Breast epithelium (tissue), 4 donors: ENCODE measurements around the gene ANKS1B. TPM values are rescaled to one million over a fixed set of nuclear protein-coding genes. Genes with fewer than 3 reads are reported as not detected.

Experiments
- DNase-seq, 2 donors: peaks; one replicate each; pipeline ENCODE4 v3.0.0-alpha.2; 2019; ENCODE audit warnings: low spot score in 2 of 2
- H3K27ac ChIP-seq, 2 donors: fragments of 200-600 bp; sonication (generic) in 1 of 2; one replicate each; pipeline ENCODE4 v1.5.1; 2016 to 2019; ENCODE audit warnings: mild to moderate bottlenecking in 1 of 2
- H3K27me3 ChIP-seq, 2 donors: fragments of 200-600 bp; sonication (generic) in 1 of 2; one replicate each; pipeline versions ENCODE4 v1.5.1 to v1.6.0; 2017 to 2019; ENCODE audit warnings: control low read depth in 1 of 2, mild to moderate bottlenecking in 1 of 2
- H3K36me3 ChIP-seq: fragments of 200-600 bp; one replicate; pipeline ENCODE4 v1.5.1; 2019
- H3K4me1 ChIP-seq, 2 donors: fragments of 200-600 bp; sonication (generic); one replicate each; pipeline ENCODE4 v1.5.1; 2016 to 2019; ENCODE audit warnings: control low read depth in 1 of 2
- H3K4me3 ChIP-seq, 3 donors: fragments of 200-600 bp; sonication (generic); 1 replicate in 2 of 3; 2 replicates in 1 of 3; pipeline ENCODE4 v1.5.1; 2016 to 2019; ENCODE audit warnings: mild to moderate bottlenecking in 3 of 3, moderate library complexity in 2 of 3
- H3K9me3 ChIP-seq, 2 donors: fragments of 200-600 bp; sonication (generic) in 1 of 2; one replicate each; pipeline ENCODE4 v1.5.1; 2016 to 2019; ENCODE audit warnings: control low read depth in 1 of 2
- CTCF ChIP-seq, 3 donors: fragments of 450-650 bp; IDR thresholded peaks; one replicate each; pipeline ENCODE4 v1.5.1; 2016 to 2017; ENCODE audit warnings: antibody characterized with exemption in 3 of 3, mild to moderate bottlenecking in 3 of 3, moderate library complexity in 3 of 3
- POLR2A ChIP-seq: fragments of 450-650 bp; IDR thresholded peaks from one replicate; pipeline ENCODE4 v1.6.1; 2016; ENCODE audit warnings: antibody characterized with exemption, mild to moderate bottlenecking, moderate library complexity
- POLR2AphosphoS5 ChIP-seq, 3 donors: sonication (generic); formaldehyde crosslinking; IDR thresholded peaks; one replicate each; pipeline ENCODE4 v1.6.1; 2017; ENCODE audit warnings: antibody characterized with exemption in 3 of 3
- intact Hi-C: fragments of 100-400 bp; cut with DNase I; formaldehyde crosslinking; loops from one replicate; pipeline ENCODE4 v1.15.1; 2023; ENCODE audit warnings: low total_unique reads
- total RNA-seq, 3 donors: library from RNA; depleted of rRNA; stranded (reverse); fragments of >200 nt; gene quantifications; one replicate each; pipeline ENCODE4 v1.1.0, GENCODE V29; 2016

ANKS1B gene
- total RNA-seq, 3 donors from 2014 or later, result 16.6 to 115 (median 32.4) TPM

GRCh38 chr12:99544457-99544856, 440.3 kb downstream of the ANKS1B start:
- H3K27ac ChIP-seq, result no peak overlapping the region
- H3K4me3 ChIP-seq, result no peak overlapping the region
- no peaks in the 10 kb centered on the region for H3K27me3 ChIP-seq
- TF ChIP-seq POLR2A (no peak), CTCF (IDR thresholded peaks at IDR 0.05) (no peak), POLR2AphosphoS5 (IDR thresholded peaks at IDR 0.05) (no peak)
- DNase-seq, result no peak
- H3K9me3 ChIP-seq, result peaks cover 0 to 12% of the 10 kb centered on the region in 2 donors
- no peaks in the 10 kb centered on the region for H3K4me1 ChIP-seq
- intact Hi-C loops, result no loop called here
- H3K36me3 ChIP-seq, result no peaks in the 10 kb centered on the region

GRCh38 chr12:99529966-99530365, 454.8 kb downstream of the ANKS1B start:
- intact Hi-C loops, result no loop called here
- no peaks in the 10 kb centered on the region for H3K27me3 ChIP-seq
- TF ChIP-seq POLR2A (no peak), CTCF (IDR thresholded peaks at IDR 0.05) (no peak), POLR2AphosphoS5 (IDR thresholded peaks at IDR 0.05) (no peak)
- no peaks in the 10 kb centered on the region for H3K36me3 ChIP-seq
- no peaks in the 10 kb centered on the region for H3K4me1 ChIP-seq
- H3K27ac ChIP-seq, result no peak overlapping the region
- H3K9me3 ChIP-seq, result peaks cover 0 to 3% of the 10 kb centered on the region in 2 donors
- no peak overlapping the region for H3K4me3 ChIP-seq
- DNase-seq, result no peak

DNA sequence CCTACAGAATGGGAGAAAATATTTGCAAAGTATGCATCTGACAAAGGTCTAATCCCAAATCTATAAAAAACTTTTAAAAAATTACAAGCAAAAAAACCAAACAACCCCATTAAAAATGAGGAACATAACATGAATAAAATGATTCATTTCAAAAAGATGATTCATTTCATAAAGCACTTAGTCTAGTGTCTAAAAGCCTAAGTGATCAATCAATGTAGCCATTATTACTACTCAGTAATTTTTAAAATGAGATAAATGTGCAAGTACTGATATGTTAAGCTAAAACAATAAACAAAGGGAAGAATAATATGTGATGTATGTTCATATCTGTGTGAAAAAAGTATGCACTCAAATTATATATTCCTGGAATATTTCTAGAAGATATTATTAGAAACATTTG, 456.3 kb downstream of the ANKS1B start:
- H3K27me3 ChIP-seq, result no peaks in the 10 kb centered on the region
- peaks cover 0 to 3% of the 10 kb centered on the region in 2 donors for H3K9me3 ChIP-seq
- no peaks in the 10 kb centered on the region for H3K36me3 ChIP-seq
- no peaks in the 10 kb centered on the region for H3K4me1 ChIP-seq
- H3K27ac ChIP-seq, result no peak overlapping the region
- H3K4me3 ChIP-seq, result no peak overlapping the region
- intact Hi-C loops, result no loop called here
- DNase-seq, result no peak
- TF ChIP-seq POLR2AphosphoS5 (IDR thresholded peaks at IDR 0.05) (no peak), CTCF (IDR thresholded peaks at IDR 0.05) (no peak), POLR2A (no peak)

- Histone ChIP-seq H3K9me3 (no peaks in the 10 kb centered on the region), H3K27ac (no peak overlapping the region), H3K27me3 (no peaks in the 10 kb centered on the region), H3K4me1 (no peaks in the 10 kb centered on the region), H3K4me3 (no peak overlapping the region), H3K36me3 (no peaks in the 10 kb centered on the region)
- no peak for DNase-seq
- TF ChIP-seq POLR2AphosphoS5 (IDR thresholded peaks at IDR 0.05) (no peak), CTCF (IDR thresholded peaks at IDR 0.05) (no peak), POLR2A (no peak)
- intact Hi-C loops, result no loop called here
Observed at GRCh38 chr12:99523853-99524252, 460.9 kb downstream of the ANKS1B start.

GRCh38 chr12:99522456-99522855, 462.3 kb downstream of the ANKS1B start:
- no peaks in the 10 kb centered on the region for H3K27me3 ChIP-seq
- no peak overlapping the region for H3K4me3 ChIP-seq
- peaks cover 0 to 6% of the 10 kb centered on the region in 2 donors for H3K9me3 ChIP-seq
- intact Hi-C loops, result no loop called here
- no peaks in the 10 kb centered on the region for H3K4me1 ChIP-seq
- H3K36me3 ChIP-seq, result no peaks in the 10 kb centered on the region
- H3K27ac ChIP-seq, result no peak overlapping the region
- DNase-seq, result no peak
- TF ChIP-seq CTCF (IDR thresholded peaks at IDR 0.05) (no peak), POLR2AphosphoS5 (IDR thresholded peaks at IDR 0.05) (no peak), POLR2A (no peak)
